IPS DF 4.7 (cell line): ENCODE measurements around the gene IQSEC3.
"Not testable (repeated sequence)": the region's sequence is repeated elsewhere in the genome, so short reads cannot be mapped to it uniquely, and the experiment has no call there.

Experiments used
- DNase-seq: peaks from one replicate; pipeline ENCODE4 v3.0.0-alpha.2; 2013; ENCODE audit warnings: low spot score; ENCODE audit errors: extremely low read depth

IQSEC3 gene

GRCh38 chr12:212715-213526, 146.4 kb downstream of the IQSEC3 start:
- DNase-seq: no peak

DNA sequence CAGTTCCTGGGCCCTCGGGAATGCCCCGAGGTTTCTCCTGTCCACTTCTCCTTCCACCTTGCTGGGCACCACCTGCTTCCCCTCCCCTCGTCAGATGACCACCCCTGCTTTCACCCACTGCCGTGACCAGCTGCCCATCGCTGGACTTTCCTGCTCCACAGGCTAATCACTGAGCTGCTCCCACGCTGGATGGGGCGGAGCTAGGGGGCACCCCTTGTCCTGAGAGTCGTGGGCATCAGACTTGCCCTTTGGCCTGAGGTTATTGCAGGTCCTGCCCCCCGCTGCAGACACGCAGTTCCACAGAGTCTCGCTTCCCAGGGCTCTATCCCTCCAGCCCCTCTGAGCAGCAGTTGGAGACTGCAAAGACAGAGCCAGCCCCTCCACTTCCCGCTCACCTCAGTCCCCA, 147.0 kb downstream of the IQSEC3 start:
- DNase-seq: no peak

- DNase-seq: no peak
These were observed 147.6 kb downstream of the IQSEC3 start, which contains the start of gene SLC6A12 for GRCh38 chr12:214003-214741. Gene SLC6A12, minus strand, starts transcription at chr12:214157. Its CDS starts 4,171 bp downstream, at chr12:209986.

GRCh38 chr12:215116-215515, 148.5 kb downstream of the IQSEC3 start:
- DNase-seq: no peak

DNA sequence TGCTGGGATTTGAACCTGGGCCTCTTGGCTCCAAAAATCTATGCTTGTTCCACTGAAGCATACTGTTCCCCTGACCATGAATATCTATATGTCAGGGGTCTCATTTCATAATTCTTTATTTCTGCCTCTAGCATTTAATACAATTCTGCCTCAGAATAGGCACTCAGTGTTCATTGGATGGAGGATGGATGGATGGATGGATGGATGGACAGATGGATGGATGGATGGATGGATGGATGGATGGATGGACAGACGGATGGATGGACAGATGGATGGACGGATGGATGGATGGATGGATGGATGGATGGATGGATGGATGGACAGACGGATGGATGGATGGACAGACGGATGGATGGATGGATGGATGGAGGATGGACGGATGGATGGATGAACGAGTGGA, 150.5 kb downstream of the IQSEC3 start:
- DNase-seq: not testable (repeated sequence)

- no peak for DNase-seq
These were observed 151.7 kb downstream of the IQSEC3 start for GRCh38 chr12:218221-218620.

- DNase-seq: no peak
These were observed 152.4 kb downstream of the IQSEC3 start for GRCh38 chr12:218728-219590.

DNA sequence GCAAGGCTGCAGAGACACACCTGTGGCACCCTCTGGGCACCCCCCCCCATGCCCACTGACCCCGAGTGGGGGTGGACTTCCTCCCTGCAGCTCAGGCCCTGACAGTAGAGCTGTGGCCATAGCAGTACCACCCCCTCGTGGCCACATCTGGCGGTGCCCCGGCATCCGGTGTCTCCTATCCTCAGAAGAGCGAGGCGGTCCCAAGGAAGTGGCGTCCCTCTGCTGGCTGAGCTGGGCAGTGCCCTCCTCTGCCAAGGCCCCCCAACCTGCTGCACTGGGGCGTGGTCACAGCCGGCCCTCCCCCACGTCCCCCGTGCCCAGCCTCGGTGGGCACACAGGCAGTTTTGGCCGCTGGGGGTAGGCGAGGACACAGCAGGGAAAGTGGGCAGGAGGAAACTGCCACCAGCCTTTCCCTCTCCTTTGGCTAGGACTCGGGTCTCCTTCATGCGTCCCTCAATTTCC, 153.4 kb downstream of the IQSEC3 start:
- DNase-seq: peak; percentile 76

- DNase-seq: no peak
These were observed 153.9 kb downstream of the IQSEC3 start for GRCh38 chr12:220491-220890.

DNA sequence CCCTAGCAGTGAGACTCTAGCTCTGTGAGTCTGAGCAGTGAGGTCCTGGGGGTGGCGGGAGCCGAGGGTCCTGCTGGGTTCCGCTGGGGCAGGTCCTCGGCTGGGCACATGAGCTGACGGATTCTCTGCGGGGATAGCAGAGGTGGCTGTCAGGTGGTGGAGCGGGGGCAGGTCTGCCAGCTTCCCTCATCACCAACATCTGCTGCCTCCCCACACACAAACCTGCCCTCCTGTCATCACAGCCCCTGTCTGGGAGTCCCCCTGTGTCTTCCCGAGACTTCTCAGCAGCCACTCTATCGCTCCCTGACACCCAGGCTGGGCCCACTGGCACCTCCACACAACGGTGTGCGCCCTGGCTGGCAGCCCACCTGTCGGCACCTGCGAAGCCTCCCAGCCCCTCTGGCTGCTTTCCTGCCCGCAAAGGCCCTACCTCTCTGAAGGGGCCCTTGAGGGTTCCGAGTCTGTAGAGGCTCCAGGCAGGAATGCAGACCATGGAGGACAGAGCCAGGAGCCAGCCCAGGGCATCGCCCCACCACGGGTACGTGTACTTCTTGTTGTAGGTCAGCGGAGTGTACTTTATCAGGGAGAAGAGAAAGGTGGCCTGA, 154.5 kb downstream of the IQSEC3 start:
- no peak for DNase-seq

GRCh38 chr12:221736-222135, 155.2 kb downstream of the IQSEC3 start:
- no peak for DNase-seq

GRCh38 chr12:223841-224240, 157.3 kb downstream of the IQSEC3 start:
- DNase-seq: no peak

DNA sequence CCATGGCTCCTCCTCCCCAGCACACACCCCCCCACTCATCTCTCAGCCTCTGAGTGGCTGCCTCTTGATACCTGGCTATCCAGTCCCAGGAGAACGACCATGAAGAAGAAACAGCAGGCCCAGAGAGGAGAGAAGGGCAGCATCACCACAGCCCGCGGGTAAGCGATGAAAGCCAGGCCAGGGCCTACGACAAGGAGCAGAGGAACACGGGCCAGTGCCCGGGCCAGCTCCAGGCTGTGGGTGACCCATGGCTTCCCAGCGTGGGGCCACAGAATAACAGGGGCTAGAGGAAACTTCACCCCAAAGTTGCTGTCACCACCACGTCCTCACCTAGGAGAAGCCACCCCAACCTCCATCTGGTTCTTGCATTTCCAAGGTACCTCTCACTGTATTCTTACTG, 157.8 kb downstream of the IQSEC3 start:
- no peak for DNase-seq

- no peak for DNase-seq
These were observed 158.4 kb downstream of the IQSEC3 start for GRCh38 chr12:225012-225411.

GRCh38 chr12:226401-226800, 159.8 kb downstream of the IQSEC3 start:
- DNase-seq: no peak

DNA sequence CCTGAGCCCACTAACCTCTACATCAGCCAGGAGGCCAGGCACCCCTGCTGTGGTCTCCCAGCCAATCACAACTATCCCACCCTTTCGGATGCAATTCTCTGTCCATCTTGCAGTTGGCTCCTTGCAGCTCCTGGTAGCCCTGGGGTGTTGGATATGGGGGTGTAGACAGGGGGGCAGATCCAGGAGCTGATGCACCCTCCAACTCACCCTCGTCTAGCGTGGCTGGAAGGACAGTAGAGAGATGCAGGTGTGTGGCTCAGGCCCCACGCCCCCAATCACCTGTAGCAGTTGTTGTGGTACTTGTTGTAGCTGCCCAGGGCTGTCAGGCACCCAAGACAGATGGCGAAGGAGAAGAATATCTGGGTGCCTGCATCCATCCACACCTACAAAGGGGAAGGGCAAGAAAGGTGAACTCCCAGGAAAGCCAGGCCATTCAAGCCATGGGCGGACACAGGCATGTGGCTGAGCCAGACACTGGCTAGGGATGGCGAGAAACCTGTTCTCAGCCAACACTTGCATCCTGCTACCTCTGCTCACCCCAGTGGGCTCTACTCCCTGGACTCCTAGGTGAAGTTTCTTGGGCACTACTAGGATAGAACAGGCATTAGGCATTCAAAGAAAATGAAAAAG, 160.8 kb downstream of the IQSEC3 start:
- no peak for DNase-seq
